ENCODE measurements around the gene HYAL2.

Gene HYAL2

GRCh38 chr3:50325113-50325480 is 2.6 kb upstream of the HYAL2 start:
- Histone ChIP-seq H3K9ac (ENCODE audit: low read depth, low read length) (no peak overlapping the region), H3K27ac (ENCODE audit: low read length) (no peak overlapping the region), H3K36me3 (ENCODE audit: insufficient read depth, low read length) (peaks cover 37% of the 10 kb centered on the region), H2AFZ (ENCODE audit: low read depth, low read length) (no peak overlapping the region), H4K20me1 (ENCODE audit: insufficient read depth, low read length) (peaks cover 15% of the 10 kb centered on the region; the same call in 1 of the 2 replicates), H3K27me3 (ENCODE audit: insufficient read depth, low read length, poor library complexity) (no peaks in the 10 kb centered on the region), H3K4me1 (ENCODE audit: insufficient read depth, low read length) (peaks cover 58% of the 10 kb centered on the region), H3K9me3 (ENCODE audit: insufficient read depth, low read length, severe bottlenecking) (no peaks in the 10 kb centered on the region), H3K4me2 (ENCODE audit: insufficient read depth, low read length) (no peak overlapping the region), H3K79me2 (ENCODE audit: insufficient read depth, low read length) (peaks cover 31% of the 10 kb centered on the region), H3K4me3 (ENCODE audit: low read depth in 1 of 2, low read length in 2 of 2) (no peak overlapping the region)
- TF ChIP-seq CTCF (IDR thresholded peaks at IDR 0.05; ENCODE audit: borderline replicate concordance, extremely low read depth, low read length, poor library complexity, severe bottlenecking) (no peak), EZH2 (IDR thresholded peaks at IDR 0.05; ENCODE audit: borderline replicate concordance, low read depth, low read length, severe bottlenecking) (no peak)
- DNase-seq (no peak), ATAC-seq (ENCODE audit: insufficient read depth, low read depth) (no peak)

GRCh38 chr3:50324351-50325112 is 2.0 kb upstream of the HYAL2 start:
- 0 out of 2 replicates have a peak overlapping the region, but pooled peaks have one; percentile 1 for H3K4me2 ChIP-seq (ENCODE audit: insufficient read depth, low read length)
- peaks cover 58% of the 10 kb centered on the region for H3K4me1 ChIP-seq (ENCODE audit: insufficient read depth, low read length)
- H3K27ac ChIP-seq (ENCODE audit: low read length) = no peak overlapping the region; the same call in 1 of the 2 replicates
- H3K79me2 ChIP-seq (ENCODE audit: insufficient read depth, low read length) = peaks cover 36% of the 10 kb centered on the region
- peak; percentile 71 for DNase-seq
- peaks cover 37% of the 10 kb centered on the region for H3K36me3 ChIP-seq (ENCODE audit: insufficient read depth, low read length)
- no peak overlapping the region for H2AFZ ChIP-seq (ENCODE audit: low read depth, low read length)
- H4K20me1 ChIP-seq (ENCODE audit: insufficient read depth, low read length) = peaks cover 18% of the 10 kb centered on the region; the same call in 1 of the 2 replicates
- H3K9me3 ChIP-seq (ENCODE audit: insufficient read depth, low read length, severe bottlenecking) = no peaks in the 10 kb centered on the region
- TF ChIP-seq CTCF (IDR thresholded peaks at IDR 0.05; ENCODE audit: borderline replicate concordance, extremely low read depth, low read length, poor library complexity, severe bottlenecking) (peak; percentile 92), EZH2 (IDR thresholded peaks at IDR 0.05; ENCODE audit: borderline replicate concordance, low read depth, low read length, severe bottlenecking) (no peak)
- H3K9ac ChIP-seq (ENCODE audit: low read depth, low read length) = 0 out of 2 replicates have a peak overlapping the region, but pooled peaks have one; percentile 2
- no peaks in the 10 kb centered on the region for H3K27me3 ChIP-seq (ENCODE audit: insufficient read depth, low read length, poor library complexity)
- ATAC-seq (ENCODE audit: insufficient read depth, low read depth) = peak; percentile 34
- no peak overlapping the region for H3K4me3 ChIP-seq (ENCODE audit: low read depth in 1 of 2, low read length in 2 of 2)

- H3K36me3 ChIP-seq (ENCODE audit: insufficient read depth, low read length) = peaks cover 42% of the 10 kb centered on the region
- H3K9ac ChIP-seq (ENCODE audit: low read depth, low read length) = peak overlapping the region; percentile 2; the same call in 1 of the 2 replicates
- DNase-seq = no peak
- no peak overlapping the region for H3K4me2 ChIP-seq (ENCODE audit: insufficient read depth, low read length)
- H3K27ac ChIP-seq (ENCODE audit: low read length) = no peak overlapping the region
- no peak overlapping the region for H2AFZ ChIP-seq (ENCODE audit: low read depth, low read length)
- no peak overlapping the region for H3K4me3 ChIP-seq (ENCODE audit: low read depth in 1 of 2, low read length in 2 of 2)
- H3K79me2 ChIP-seq (ENCODE audit: insufficient read depth, low read length) = peaks cover 44% of the 10 kb centered on the region
- H4K20me1 ChIP-seq (ENCODE audit: insufficient read depth, low read length) = peaks cover 18% of the 10 kb centered on the region; the same call in 1 of the 2 replicates
- TF ChIP-seq EZH2 (IDR thresholded peaks at IDR 0.05; ENCODE audit: borderline replicate concordance, low read depth, low read length, severe bottlenecking) (no peak), CTCF (IDR thresholded peaks at IDR 0.05; ENCODE audit: borderline replicate concordance, extremely low read depth, low read length, poor library complexity, severe bottlenecking) (no peak)
- no peaks in the 10 kb centered on the region for H3K9me3 ChIP-seq (ENCODE audit: insufficient read depth, low read length, severe bottlenecking)
- no peak for ATAC-seq (ENCODE audit: insufficient read depth, low read depth)
- no peaks in the 10 kb centered on the region for H3K27me3 ChIP-seq (ENCODE audit: insufficient read depth, low read length, poor library complexity)
- peaks cover 58% of the 10 kb centered on the region for H3K4me1 ChIP-seq (ENCODE audit: insufficient read depth, low read length)
Observed at GRCh38 chr3:50323614-50324199, 1.2 kb upstream of the HYAL2 start.
